ENCODE data around the gene GPATCH4. TPM values are rescaled to one million over a fixed set of nuclear protein-coding genes. Genes with fewer than 3 reads are reported as not detected.

Gene GPATCH4
- total RNA-seq, 1 experiment from 2014 or later, result 25.1 TPM

- Histone ChIP-seq H3K27me3 (no peaks in the 10 kb centered on the region), H3K36me3 (peaks cover 14% of the 10 kb centered on the region; the same call in 1 of the 2 replicates), H3K4me3 (no peak overlapping the region), H3K4me1 (no peaks in the 10 kb centered on the region), H3K27ac (no peak overlapping the region), H3K9me3 (replicated peaks) (no peaks in the 10 kb centered on the region)
- DNase-seq, result no peak
These were observed 56.6 kb downstream of the GPATCH4 start for GRCh38 chr1:156544592-156545102.

Other genes with a start within 250 kb of the GPATCH4 start
- not detected in 2 replicates for gene RHBG, start 232.3 kb downstream of the GPATCH4 start, total RNA-seq (2014; rRNA removed; shearing (Covaris generic))
- gene MEF2D, start 100.7 kb downstream of the GPATCH4 start, total RNA-seq (2014; rRNA removed; shearing (Covaris generic)), result 10.0 and 13.3 TPM in 2 replicates
- gene IQGAP3, start 28.9 kb downstream of the GPATCH4 start, total RNA-seq (2014; rRNA removed; shearing (Covaris generic)), result 16.8 and 21.3 TPM in 2 replicates
- not detected in 2 replicates for gene TTC24, start 21.8 kb downstream of the GPATCH4 start, total RNA-seq (2014; rRNA removed; shearing (Covaris generic))
- 29.7 and 30.1 TPM in 2 replicates for gene NAXE, start 9.7 kb downstream of the GPATCH4 start, total RNA-seq (2014; rRNA removed; shearing (Covaris generic))
- gene HAPLN2, start 17.9 kb upstream of the GPATCH4 start, total RNA-seq (2014; rRNA removed; shearing (Covaris generic)), result 0.20 and 0.23 TPM in 2 replicates
- gene BCAN, start 40.6 kb upstream of the GPATCH4 start, total RNA-seq (2014; rRNA removed; shearing (Covaris generic)), result 0.05 TPM in 1 of 2 replicates, not detected in the other
- gene NES, start 75.9 kb upstream of the GPATCH4 start, total RNA-seq (2014; rRNA removed; shearing (Covaris generic)), result 356 and 359 TPM in 2 replicates
- 0.43 and 0.85 TPM in 2 replicates for gene CRABP2, start 104.1 kb upstream of the GPATCH4 start, total RNA-seq (2014; rRNA removed; shearing (Covaris generic))
- 8.6 and 9.9 TPM in 2 replicates for gene METTL25B, start 127.0 kb upstream of the GPATCH4 start, total RNA-seq (2014; rRNA removed; shearing (Covaris generic))
- 29.1 and 33.7 TPM in 2 replicates for gene ISG20L2, start 127.3 kb upstream of the GPATCH4 start, total RNA-seq (2014; rRNA removed; shearing (Covaris generic))
- gene MRPL24, start 139.6 kb upstream of the GPATCH4 start, total RNA-seq (2014; rRNA removed; shearing (Covaris generic)), result 53.4 and 61.3 TPM in 2 replicates
- gene HDGF, start 150.2 kb upstream of the GPATCH4 start, total RNA-seq (2014; rRNA removed; shearing (Covaris generic)), result 276 and 278 TPM in 2 replicates
- gene PRCC, start 166.1 kb upstream of the GPATCH4 start, total RNA-seq (2014; rRNA removed; shearing (Covaris generic)), result 56.4 and 61.2 TPM in 2 replicates
- 0.30 TPM in 1 of 2 replicates, not detected in the other for gene SH2D2A, start 215.4 kb upstream of the GPATCH4 start, total RNA-seq (2014; rRNA removed; shearing (Covaris generic))